ENCODE measurements around the gene IL23R. TPM values are rescaled to one million over a fixed set of nuclear protein-coding genes. Genes with fewer than 3 reads are reported as not detected.

The IL23R gene
- total and polyA plus RNA-seq, 2 experiments from 2014 or later: not detected

DNA sequence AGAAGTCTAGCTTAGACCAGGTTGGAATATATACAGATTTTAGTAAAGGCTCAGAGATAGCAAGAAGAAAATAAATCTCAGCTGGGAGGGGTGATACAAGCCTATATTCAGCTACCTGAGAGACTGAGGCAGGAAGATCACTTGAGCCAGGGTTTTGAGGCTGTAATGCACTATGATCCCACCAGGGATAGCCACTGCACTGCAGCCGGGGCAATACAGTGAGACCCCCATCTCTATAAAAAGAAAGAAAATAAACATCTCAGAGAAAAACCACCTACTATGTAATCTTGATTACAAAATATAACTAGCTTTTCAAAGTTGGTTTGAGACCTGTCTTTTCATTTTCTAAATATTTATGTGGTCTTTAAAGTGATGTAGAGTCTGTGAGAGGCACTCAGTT lies 47.7 kb downstream of the IL23R start:
- WGBS, 2 experiments (ENCODE audit: low coverage in 1 of 2, low lambda C conversion rate in 2 of 2, missing lambda C conversion rate in 2 of 2): 92 to 96% methylated on average over 1 of the region's 1 CpG
- no peaks in the 10 kb centered on the region for H3K9me2 ChIP-seq (ENCODE audit: insufficient read depth)

DNA sequence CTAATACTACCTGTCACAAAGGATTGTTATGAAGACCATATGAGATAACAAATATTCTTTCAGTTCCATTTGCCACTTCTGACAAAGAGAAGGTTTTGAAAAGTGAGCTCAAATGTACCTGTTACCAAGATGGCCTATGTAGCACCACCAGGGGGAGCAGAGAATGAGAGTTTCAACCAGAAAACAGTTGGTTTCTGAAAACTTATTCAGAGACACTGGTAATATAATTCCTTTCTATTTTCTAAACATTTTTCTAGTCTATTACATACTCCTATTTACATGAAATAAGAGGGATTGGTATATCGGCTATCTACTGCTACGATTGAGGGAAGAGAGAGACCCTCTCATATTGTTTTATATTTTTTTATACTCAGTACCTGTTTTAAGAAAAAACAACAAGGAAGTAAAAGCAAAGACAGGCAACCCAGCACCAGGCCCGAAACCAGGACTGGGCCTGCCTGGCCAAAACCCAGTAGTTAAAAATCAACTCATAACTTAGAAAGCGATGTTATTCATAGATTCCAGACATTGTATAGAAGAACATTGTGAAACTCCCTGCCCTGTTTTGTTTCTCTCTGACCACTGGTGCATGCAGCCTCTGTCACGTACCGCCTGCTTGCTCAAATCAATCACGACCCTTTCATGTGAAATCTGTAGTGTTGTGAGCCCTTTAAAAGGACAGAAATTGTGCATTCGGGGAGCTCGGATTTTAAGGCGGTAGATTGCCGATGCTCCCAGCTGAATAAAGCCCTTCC lies 48.3 kb downstream of the IL23R start:
- WGBS, 2 experiments (ENCODE audit: low coverage in 1 of 2, low lambda C conversion rate in 2 of 2, missing lambda C conversion rate in 2 of 2): 68 to 69% methylated on average over 11 of the region's 11 CpGs
- Histone ChIP-seq H3K27me3 (replicated peaks; ENCODE audit: insufficient read depth) (0 out of 2 replicates have a peak, but pooled peaks cover 4% of the 10 kb centered on the region), H3K27ac (no peak overlapping the region), H3K4me2 (ENCODE audit: unreplicated experiment) (no peak overlapping the region), H2AFZ (no peak overlapping the region; the same call in 1 of the 2 replicates), H3F3A (ENCODE audit: insufficient read depth) (no peaks in the 10 kb centered on the region), H3K79me2 (ENCODE audit: insufficient read depth) (no peaks in the 10 kb centered on the region), H3K4me1 (ENCODE audit: insufficient read depth) (no peaks in the 10 kb centered on the region), H3K9me3 (ENCODE audit: low read depth) (no peaks in the 10 kb centered on the region), H4K20me1 (ENCODE audit: insufficient read depth) (no peaks in the 10 kb centered on the region), H3K36me3 (ENCODE audit: low read depth) (no peaks in the 10 kb centered on the region), H3K9ac (no peak overlapping the region), H3K4me3 (no peak overlapping the region), H3K9me2 (ENCODE audit: insufficient read depth) (no peaks in the 10 kb centered on the region)
- no peak for TF ChIP-seq EZH2 (IDR thresholded peaks at IDR 0.05; ENCODE audit: insufficient read depth, poor library complexity, severe bottlenecking)
- TF ChIP-seq EZH2phosphoT487 (IDR thresholded peaks at IDR 0.05; ENCODE audit: insufficient read depth, low read depth): no peak
- peak; percentile 56 for DNase-seq
- in situ Hi-C loops (cut with MboI): no loop called here

More for the DNA sequence above, 47.7 kb downstream of the IL23R start:
- H3K36me3 ChIP-seq (ENCODE audit: low read depth): no peaks in the 10 kb centered on the region
- H3K9ac ChIP-seq: no peak overlapping the region
- in situ Hi-C loops (cut with MboI): no loop called here
- no peak overlapping the region for H3K4me2 ChIP-seq (ENCODE audit: unreplicated experiment)
- DNase-seq: no peak
- TF ChIP-seq EZH2 (IDR thresholded peaks at IDR 0.05; ENCODE audit: insufficient read depth, poor library complexity, severe bottlenecking) (no peak), EZH2phosphoT487 (IDR thresholded peaks at IDR 0.05; ENCODE audit: insufficient read depth, low read depth) (no peak)
- no peak overlapping the region for H3K27ac ChIP-seq
- H3K27me3 ChIP-seq (replicated peaks; ENCODE audit: insufficient read depth): 0 out of 2 replicates have a peak, but pooled peaks cover 7% of the 10 kb centered on the region
- no peaks in the 10 kb centered on the region for H3K4me1 ChIP-seq (ENCODE audit: insufficient read depth)
- no peaks in the 10 kb centered on the region for H3F3A ChIP-seq (ENCODE audit: insufficient read depth)
- no peak overlapping the region for H2AFZ ChIP-seq
- no peaks in the 10 kb centered on the region for H3K79me2 ChIP-seq (ENCODE audit: insufficient read depth)
- no peaks in the 10 kb centered on the region for H3K9me3 ChIP-seq (ENCODE audit: low read depth)
- H3K4me3 ChIP-seq: no peak overlapping the region
- no peaks in the 10 kb centered on the region for H4K20me1 ChIP-seq (ENCODE audit: insufficient read depth)

DNA sequence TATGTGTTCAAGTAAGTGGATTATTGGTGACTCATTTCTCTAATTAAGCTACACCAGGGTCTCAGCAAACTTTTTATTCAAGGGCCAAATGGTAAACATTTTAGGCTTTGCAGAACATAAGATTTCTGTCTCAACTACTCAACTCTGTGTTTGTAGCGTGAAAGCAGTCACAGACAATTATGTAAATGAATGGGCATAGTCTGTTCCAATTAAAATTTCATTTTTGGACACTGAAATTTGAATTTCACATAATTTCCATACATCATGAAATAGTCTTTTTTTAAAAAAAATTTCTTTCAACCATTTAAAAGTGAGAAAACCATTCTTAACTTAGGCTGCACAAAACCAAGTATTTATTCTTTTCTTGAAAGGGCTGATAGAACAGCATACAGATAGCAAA lies 50.1 kb downstream of the IL23R start:
- Histone ChIP-seq H3K4me3 (no peak overlapping the region), H3K79me2 (ENCODE audit: insufficient read depth) (no peaks in the 10 kb centered on the region), H3K27me3 (replicated peaks; ENCODE audit: insufficient read depth) (no peaks in the 10 kb centered on the region), H3K9me2 (ENCODE audit: insufficient read depth) (no peaks in the 10 kb centered on the region), H3K27ac (no peak overlapping the region), H3K4me1 (ENCODE audit: insufficient read depth) (no peaks in the 10 kb centered on the region), H3K36me3 (ENCODE audit: low read depth) (no peaks in the 10 kb centered on the region), H3K9me3 (ENCODE audit: low read depth) (no peaks in the 10 kb centered on the region), H2AFZ (no peak overlapping the region), H3F3A (ENCODE audit: insufficient read depth) (no peaks in the 10 kb centered on the region), H3K9ac (no peak overlapping the region), H3K4me2 (ENCODE audit: unreplicated experiment) (no peak overlapping the region), H4K20me1 (ENCODE audit: insufficient read depth) (no peaks in the 10 kb centered on the region)
- in situ Hi-C loops (cut with MboI): no loop called here
- TF ChIP-seq EZH2phosphoT487 (IDR thresholded peaks at IDR 0.05; ENCODE audit: insufficient read depth, low read depth): no peak
- no peak for TF ChIP-seq EZH2 (IDR thresholded peaks at IDR 0.05; ENCODE audit: insufficient read depth, poor library complexity, severe bottlenecking)
- 68 to 76% methylated on average over 1 of the region's 1 CpG for WGBS, 2 experiments (ENCODE audit: low coverage in 1 of 2, low lambda C conversion rate in 2 of 2, missing lambda C conversion rate in 2 of 2)
- no peak for DNase-seq

- Histone ChIP-seq H3K9me3 (ENCODE audit: low read depth) (no peaks in the 10 kb centered on the region), H3K79me2 (ENCODE audit: insufficient read depth) (no peaks in the 10 kb centered on the region), H3K4me1 (ENCODE audit: insufficient read depth) (no peaks in the 10 kb centered on the region), H3K27me3 (replicated peaks; ENCODE audit: insufficient read depth) (no peaks in the 10 kb centered on the region), H3K4me2 (ENCODE audit: unreplicated experiment) (no peak overlapping the region), H3K36me3 (ENCODE audit: low read depth) (no peaks in the 10 kb centered on the region), H3K27ac (no peak overlapping the region), H3F3A (ENCODE audit: insufficient read depth) (no peaks in the 10 kb centered on the region), H3K4me3 (no peak overlapping the region), H3K9ac (no peak overlapping the region), H4K20me1 (ENCODE audit: insufficient read depth) (no peaks in the 10 kb centered on the region), H2AFZ (no peak overlapping the region), H3K9me2 (ENCODE audit: insufficient read depth) (no peaks in the 10 kb centered on the region)
- in situ Hi-C loops (cut with MboI): no loop called here
- TF ChIP-seq EZH2 (IDR thresholded peaks at IDR 0.05; ENCODE audit: insufficient read depth, poor library complexity, severe bottlenecking): no peak
- no peak for TF ChIP-seq EZH2phosphoT487 (IDR thresholded peaks at IDR 0.05; ENCODE audit: insufficient read depth, low read depth)
- 4 to 5% methylated on average over 1 of the region's 1 CpG for WGBS, 2 experiments (ENCODE audit: low coverage in 1 of 2, low lambda C conversion rate in 2 of 2, missing lambda C conversion rate in 2 of 2)
- no peak for DNase-seq
These were observed 51.2 kb downstream of the IL23R start for GRCh38 chr1:67217417-67217816.

Data from GM23248 (cell line).